Measurements from ENCODE around the gene IL34. TPM values are rescaled to one million over a fixed set of nuclear protein-coding genes. Genes with fewer than 3 reads are reported as not detected.
A peak's percentile ranks its signal among the peaks of the same experiment; 100 is the strongest.

Gene IL34
- total and polyA plus RNA-seq, 2 of the 13 experiments (the other 11 are each of a cell fraction or from before 2014, with no cell fraction given): 1.2 to 1.3 TPM

GRCh38 chr16:70656712-70657263, 10.4 kb downstream of the IL34 start (continued):
- peak; percentile 89; the same call in 1 of the 2 replicates for TF ChIP-seq ZBTB43 (CRISPR knock-in tag; conservative IDR thresholded peaks at IDR 0.05)
- no peak for TF ChIP-seq FOXA1 (IDR thresholded peaks at IDR 0.05)
- TF ChIP-seq FOXA1 (CRISPR knock-in tag; IDR thresholded peaks at IDR 0.05): peak; percentile 15; the same call in 1 of the 2 replicates
- TF ChIP-seq, protein P1, sequence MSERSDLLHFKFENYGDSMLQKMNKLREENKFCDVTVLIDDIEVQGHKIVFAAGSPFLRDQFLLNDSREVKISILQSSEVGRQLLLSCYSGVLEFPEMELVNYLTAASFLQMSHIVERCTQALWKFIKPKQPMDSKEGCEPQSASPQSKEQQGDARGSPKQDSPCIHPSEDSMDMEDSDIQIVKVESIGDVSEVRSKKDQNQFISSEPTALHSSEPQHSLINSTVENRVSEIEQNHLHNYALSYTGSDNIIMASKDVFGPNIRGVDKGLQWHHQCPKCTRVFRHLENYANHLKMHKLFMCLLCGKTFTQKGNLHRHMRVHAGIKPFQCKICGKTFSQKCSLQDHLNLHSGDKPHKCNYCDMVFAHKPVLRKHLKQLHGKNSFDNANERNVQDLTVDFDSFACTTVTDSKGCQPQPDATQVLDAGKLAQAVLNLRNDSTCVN (CRISPR knock-in tag; IDR thresholded peaks at IDR 0.05; ENCODE audit: borderline replicate concordance): peak; percentile 11; the same call in 1 of the 2 replicates
- no peak for TF ChIP-seq SSRP1 (CRISPR knock-in tag; IDR thresholded peaks at IDR 0.05)
- peak; percentile 77; the same call in 1 of the 2 replicates for TF ChIP-seq TARDBP (CRISPR knock-in tag; IDR thresholded peaks at IDR 0.05)
- TF ChIP-seq, protein P2, sequence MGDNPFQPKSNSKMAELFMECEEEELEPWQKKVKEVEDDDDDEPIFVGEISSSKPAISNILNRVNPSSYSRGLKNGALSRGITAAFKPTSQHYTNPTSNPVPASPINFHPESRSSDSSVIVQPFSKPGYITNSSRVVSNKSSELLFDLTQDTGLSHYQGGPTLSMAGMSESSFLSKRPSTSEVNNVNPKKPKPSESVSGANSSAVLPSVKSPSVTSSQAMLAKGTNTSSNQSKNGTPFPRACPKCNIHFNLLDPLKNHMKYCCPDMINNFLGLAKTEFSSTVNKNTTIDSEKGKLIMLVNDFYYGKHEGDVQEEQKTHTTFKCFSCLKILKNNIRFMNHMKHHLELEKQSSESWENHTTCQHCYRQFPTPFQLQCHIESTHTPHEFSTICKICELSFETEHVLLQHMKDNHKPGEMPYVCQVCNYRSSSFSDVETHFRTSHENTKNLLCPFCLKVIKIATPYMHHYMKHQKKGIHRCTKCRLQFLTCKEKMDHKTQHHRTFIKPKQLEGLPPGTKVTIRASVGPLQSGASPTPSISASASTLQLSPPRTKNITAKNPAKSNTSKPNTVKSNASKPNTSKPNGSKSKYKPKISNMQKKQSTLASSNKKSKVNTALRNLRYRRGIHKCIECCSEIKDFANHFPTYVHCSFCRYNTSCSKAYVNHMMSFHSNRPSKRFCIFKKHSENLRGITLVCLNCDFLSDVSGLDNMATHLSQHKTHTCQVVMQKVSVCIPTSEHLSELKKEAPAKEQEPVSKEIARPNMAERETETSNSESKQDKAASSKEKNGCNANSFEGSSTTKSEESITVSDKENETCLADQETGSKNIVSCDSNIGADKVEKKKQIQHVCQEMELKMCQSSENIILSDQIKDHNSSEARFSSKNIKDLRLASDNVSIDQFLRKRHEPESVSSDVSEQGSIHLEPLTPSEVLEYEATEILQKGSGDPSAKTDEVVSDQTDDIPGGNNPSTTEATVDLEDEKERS (CRISPR knock-in tag; IDR thresholded peaks at IDR 0.05): peak; percentile 89; the same call in 1 of the 2 replicates
- TF ChIP-seq CCDC6 (CRISPR knock-in tag; IDR thresholded peaks at IDR 0.05): peak; percentile 79; the same call in 1 of the 2 replicates
- peak; percentile 89 for TF ChIP-seq STAG1 (CRISPR knock-in tag; IDR thresholded peaks at IDR 0.05)
- TF ChIP-seq KLF13 (CRISPR knock-in tag; IDR thresholded peaks at IDR 0.05): peak; percentile 95; the same call in 1 of the 2 replicates
- no peak for TF ChIP-seq ZXDC (CRISPR knock-in tag; IDR thresholded peaks at IDR 0.05)
- peak; percentile 72 for TF ChIP-seq SP4 (CRISPR knock-in tag; IDR thresholded peaks at IDR 0.05)
- peak; percentile 21; the same call in 1 of the 2 replicates for TF ChIP-seq ZNF12 (CRISPR knock-in tag; IDR thresholded peaks at IDR 0.05)
- no peak; the same call in 1 of the 2 replicates for TF ChIP-seq ZNF276 (CRISPR knock-in tag; IDR thresholded peaks at IDR 0.05; ENCODE audit: low read depth)
